Measurements from ENCODE around the gene LRSAM1. TPM values are rescaled to one million over a fixed set of nuclear protein-coding genes. Genes with fewer than 3 reads are reported as not detected.

The LRSAM1 gene
- total and polyA plus RNA-seq, 9 donors: 9.0 to 28.5 (median 17.4) TPM

DNA sequence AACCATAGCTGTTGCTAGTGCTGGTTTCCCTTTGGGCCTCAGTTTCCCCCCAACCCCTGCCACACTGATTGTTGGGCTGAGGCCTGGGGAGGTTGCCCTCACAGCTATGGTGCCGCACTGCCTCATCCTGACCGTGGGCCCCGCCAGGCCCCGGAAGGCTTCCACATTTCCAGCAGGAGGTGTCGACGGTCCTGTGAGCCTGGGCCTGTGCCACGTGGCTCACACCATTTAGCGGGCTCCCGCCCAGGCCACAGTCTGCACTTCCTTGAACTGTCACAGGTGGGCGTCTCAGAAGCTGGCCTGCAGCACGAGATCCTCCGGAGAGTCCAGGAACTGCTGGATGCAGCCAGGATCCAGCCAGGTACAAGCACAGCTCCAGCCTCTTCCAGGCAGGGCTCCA is 45.7 kb downstream of the LRSAM1 start:
- TF ChIP-seq EP300 (IDR thresholded peaks at IDR 0.05) (no peak), POLR2A (IDR thresholded peaks at IDR 0.05) (no peak)
- TF ChIP-seq, protein P1, sequence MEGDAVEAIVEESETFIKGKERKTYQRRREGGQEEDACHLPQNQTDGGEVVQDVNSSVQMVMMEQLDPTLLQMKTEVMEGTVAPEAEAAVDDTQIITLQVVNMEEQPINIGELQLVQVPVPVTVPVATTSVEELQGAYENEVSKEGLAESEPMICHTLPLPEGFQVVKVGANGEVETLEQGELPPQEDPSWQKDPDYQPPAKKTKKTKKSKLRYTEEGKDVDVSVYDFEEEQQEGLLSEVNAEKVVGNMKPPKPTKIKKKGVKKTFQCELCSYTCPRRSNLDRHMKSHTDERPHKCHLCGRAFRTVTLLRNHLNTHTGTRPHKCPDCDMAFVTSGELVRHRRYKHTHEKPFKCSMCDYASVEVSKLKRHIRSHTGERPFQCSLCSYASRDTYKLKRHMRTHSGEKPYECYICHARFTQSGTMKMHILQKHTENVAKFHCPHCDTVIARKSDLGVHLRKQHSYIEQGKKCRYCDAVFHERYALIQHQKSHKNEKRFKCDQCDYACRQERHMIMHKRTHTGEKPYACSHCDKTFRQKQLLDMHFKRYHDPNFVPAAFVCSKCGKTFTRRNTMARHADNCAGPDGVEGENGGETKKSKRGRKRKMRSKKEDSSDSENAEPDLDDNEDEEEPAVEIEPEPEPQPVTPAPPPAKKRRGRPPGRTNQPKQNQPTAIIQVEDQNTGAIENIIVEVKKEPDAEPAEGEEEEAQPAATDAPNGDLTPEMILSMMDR (IDR thresholded peaks at IDR 0.05): no peak
- H3K27me3 ChIP-seq: no peaks in the 10 kb centered on the region
- WGBS, 3 donors: 81 to 83% (median 81%) methylated on average over 8 to 12 of the region's 12 CpGs
- no peaks in the 10 kb centered on the region for H3K36me3 ChIP-seq
- no peak overlapping the region for H3K27ac ChIP-seq
- H3K9me3 ChIP-seq: no peaks in the 10 kb centered on the region
- intact Hi-C loops (cut with DNase I): no loop called here
- H3K4me1 ChIP-seq (ENCODE audit: insufficient read depth): peaks cover 3% of the 10 kb centered on the region
- DNase-seq: no peak
- H3K4me3 ChIP-seq: no peak overlapping the region

DNA sequence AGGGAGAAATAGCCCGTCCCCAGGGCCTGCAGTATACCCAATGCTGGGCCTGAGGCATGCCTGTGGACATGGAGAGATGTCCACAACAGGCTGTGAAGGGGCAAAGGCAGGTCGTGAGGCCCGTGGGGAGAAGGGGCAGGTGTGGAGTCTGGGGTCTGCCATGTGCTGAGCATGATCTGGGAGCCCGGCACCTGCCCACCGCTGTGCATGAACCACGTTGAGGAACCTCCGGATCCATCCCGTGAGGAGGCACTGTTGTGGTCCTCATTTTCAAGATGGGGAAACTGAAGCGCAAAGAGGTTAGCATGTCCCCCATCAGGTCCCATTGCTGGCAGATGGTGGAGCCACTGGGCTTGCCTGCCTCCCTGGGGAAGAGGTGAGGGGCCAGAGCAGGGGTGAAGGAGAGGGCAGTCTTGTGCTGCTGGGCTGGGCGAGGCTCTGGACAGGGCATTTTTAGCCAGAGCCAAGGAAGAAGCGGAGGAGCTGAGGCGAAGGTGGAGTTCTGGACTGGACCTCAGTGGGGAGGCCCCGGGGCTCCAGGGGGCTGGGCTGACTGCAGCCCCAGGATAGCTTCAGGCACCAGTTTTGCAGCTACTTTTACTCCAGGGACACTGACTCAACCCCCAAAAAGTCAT is 46.5 kb downstream of the LRSAM1 start:
- WGBS, 3 donors: 88 to 90% (median 88%) methylated on average over 13 of the region's 13 CpGs
- intact Hi-C loops (cut with DNase I): no loop called here

DNA sequence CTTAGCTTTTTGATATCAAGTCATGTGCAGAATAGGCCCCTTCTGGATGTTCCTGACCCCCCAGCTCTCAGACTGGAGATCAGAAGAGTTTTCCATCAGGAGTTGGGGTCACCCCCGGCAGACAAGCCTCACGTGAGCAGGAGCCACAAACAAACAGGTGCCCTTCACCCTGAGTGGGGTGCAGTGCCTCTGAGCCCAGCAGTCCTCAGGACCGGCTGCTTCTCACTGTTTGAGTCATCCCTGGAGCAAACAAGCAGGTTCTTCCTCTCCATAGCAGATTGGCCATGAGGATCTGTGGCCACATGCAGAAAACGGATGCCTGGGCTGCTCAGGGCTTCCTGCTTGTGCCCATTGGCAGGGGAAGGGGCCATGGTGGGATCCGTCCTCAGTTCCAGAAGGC is 47.0 kb downstream of the LRSAM1 start:
- WGBS, 3 donors: 83 to 90% (median 88%) methylated on average over 5 of the region's 5 CpGs
- intact Hi-C loops (cut with DNase I): no loop called here

More for the DNA sequence above, 46.5 kb downstream of the LRSAM1 start:
- no peak for DNase-seq
- no peak for TF ChIP-seq EP300 (IDR thresholded peaks at IDR 0.05)
- TF ChIP-seq, protein P1 (IDR thresholded peaks at IDR 0.05): no peak
- no peak for TF ChIP-seq POLR2A (IDR thresholded peaks at IDR 0.05)
- no peaks in the 10 kb centered on the region for H3K9me3 ChIP-seq
- no peak overlapping the region for H3K4me3 ChIP-seq
- no peaks in the 10 kb centered on the region for H3K27me3 ChIP-seq
- H3K4me1 ChIP-seq (ENCODE audit: insufficient read depth): peaks cover 3% of the 10 kb centered on the region
- no peaks in the 10 kb centered on the region for H3K36me3 ChIP-seq
- H3K27ac ChIP-seq: no peak overlapping the region

DNA sequence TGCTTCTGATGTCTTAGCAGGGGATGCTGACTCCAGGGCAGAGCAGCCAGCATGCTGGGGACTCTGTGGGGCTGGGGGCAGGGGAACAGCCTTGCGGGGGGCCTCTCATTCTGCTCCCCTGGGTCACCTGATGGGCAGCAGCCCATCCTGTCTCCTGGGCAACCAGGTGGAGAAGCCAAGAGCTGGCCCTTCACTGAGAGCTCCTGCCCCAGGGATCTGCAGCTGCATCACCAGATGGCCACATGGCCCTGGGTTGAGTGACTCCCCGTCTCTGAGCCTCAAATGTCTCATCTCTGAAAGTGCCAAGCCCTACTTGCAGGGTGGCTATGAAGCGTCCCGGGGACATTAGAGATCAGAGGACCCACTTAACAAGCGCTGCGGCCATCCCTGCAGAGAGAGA is 49.1 kb downstream of the LRSAM1 start:
- H3K4me3 ChIP-seq: no peak overlapping the region
- DNase-seq: no peak
- H3K27ac ChIP-seq: no peak overlapping the region
- no peaks in the 10 kb centered on the region for H3K27me3 ChIP-seq
- H3K36me3 ChIP-seq: no peaks in the 10 kb centered on the region
- 87 to 94% (median 90%) methylated on average over 6 of the region's 6 CpGs for WGBS, 3 donors
- TF ChIP-seq POLR2A (IDR thresholded peaks at IDR 0.05): no peak
- TF ChIP-seq, protein P1 (IDR thresholded peaks at IDR 0.05): no peak
- TF ChIP-seq EP300 (IDR thresholded peaks at IDR 0.05): no peak
- no peaks in the 10 kb centered on the region for H3K9me3 ChIP-seq
- intact Hi-C loops (cut with DNase I): loop anchor here in 3 of 4 donors (10.0 kb wide), 3 partner anchors 224 to 424 kb away; no protein-coding TSS in a partner anchor
- peaks cover under 1% of the 10 kb centered on the region for H3K4me1 ChIP-seq (ENCODE audit: insufficient read depth)

More for the DNA sequence above, 47.0 kb downstream of the LRSAM1 start:
- H3K4me1 ChIP-seq (ENCODE audit: insufficient read depth): peaks cover 3% of the 10 kb centered on the region
- H3K9me3 ChIP-seq: no peaks in the 10 kb centered on the region
- H3K4me3 ChIP-seq: no peak overlapping the region
- H3K27ac ChIP-seq: no peak overlapping the region
- DNase-seq: no peak
- TF ChIP-seq POLR2A (IDR thresholded peaks at IDR 0.05) (no peak), EP300 (IDR thresholded peaks at IDR 0.05) (no peak)
- TF ChIP-seq, protein P1 (IDR thresholded peaks at IDR 0.05): no peak
- no peaks in the 10 kb centered on the region for H3K36me3 ChIP-seq
- H3K27me3 ChIP-seq: no peaks in the 10 kb centered on the region
